Mesenchymal stem cell (in vitro differentiated cells and primary cell): ENCODE data around the gene TM4SF4.

Experiments
- DNase-seq: peaks from one replicate; pipeline ENCODE4 v3.0.0-alpha.2; 2013
- H2AFZ ChIP-seq: one replicate; pipeline ENCODE4 v1.6.1; 2013; ENCODE audit warnings: low read depth, mild to moderate bottlenecking, control low read depth, inconsistent platforms, low read length, moderate library complexity
- H2AK5ac ChIP-seq: 2 replicates; pipeline ENCODE4 v1.6.1; 2013; ENCODE audit warnings: low read length, moderate library complexity, mild to moderate bottlenecking, inconsistent platforms; ENCODE audit not compliant: severe bottlenecking
- H2BK120ac ChIP-seq: one replicate; pipeline ENCODE4 v1.6.1; 2013; ENCODE audit warnings: low read depth, mild to moderate bottlenecking, inconsistent platforms, low read length, moderate library complexity
- H2BK12ac ChIP-seq, 2 experiments: one replicate each; pipeline ENCODE4 v1.6.1; 2013; ENCODE audit warnings: inconsistent platforms in 2 of 2, low read length in 2 of 2, mild to moderate bottlenecking in 2 of 2, moderate library complexity in 2 of 2, control low read depth in 1 of 2
- H2BK15ac ChIP-seq: one replicate; pipeline ENCODE4 v1.6.1; 2013; ENCODE audit warnings: mild to moderate bottlenecking, low read depth, inconsistent platforms; ENCODE audit not compliant: poor library complexity, severe bottlenecking
- H2BK5ac ChIP-seq: 2 replicates; pipeline ENCODE4 v1.6.1; 2013; ENCODE audit warnings: low read depth, mild to moderate bottlenecking, low read length, control low read depth, inconsistent platforms; ENCODE audit not compliant: poor library complexity, severe bottlenecking
- H3K14ac ChIP-seq, 2 experiments: one replicate each; pipeline ENCODE4 v1.6.1; 2013; ENCODE audit warnings: inconsistent platforms in 2 of 2, low read length in 2 of 2, control low read depth in 1 of 2, mild to moderate bottlenecking in 1 of 2, moderate library complexity in 1 of 2
- H3K18ac ChIP-seq, 2 experiments: one replicate each; pipeline ENCODE4 v1.6.1; 2013; ENCODE audit warnings: inconsistent platforms in 2 of 2, low read length in 2 of 2, control low read depth in 1 of 2, low read depth in 1 of 2, mild to moderate bottlenecking in 1 of 2
- H3K23ac ChIP-seq, 2 experiments: one replicate each; pipeline ENCODE4 v1.6.1; 2013; ENCODE audit warnings: inconsistent platforms in 2 of 2, low read length in 2 of 2, mild to moderate bottlenecking in 2 of 2, moderate library complexity in 2 of 2, control low read depth in 1 of 2
- H3K27ac ChIP-seq: 2 replicates; pipeline ENCODE4 v1.5.1; 2013; ENCODE audit warnings: mild to moderate bottlenecking, moderate library complexity, low read length, control low read depth, inconsistent platforms; ENCODE audit not compliant: poor library complexity, severe bottlenecking
- H3K27me3 ChIP-seq, 2 experiments: 2 replicates each; pipeline versions ENCODE4 v1.6.1 to v1.7.0; 2013; ENCODE audit warnings: low read length in 2 of 2, mild to moderate bottlenecking in 2 of 2, moderate library complexity in 2 of 2, control low read depth in 1 of 2, inconsistent platforms in 1 of 2; ENCODE audit not compliant: control insufficient read depth in 1 of 2, insufficient read depth in 1 of 2
- H3K36me3 ChIP-seq, 2 experiments: 2 replicates each; pipeline versions ENCODE4 v1.6.1 to v1.7.0; 2013; ENCODE audit warnings: low read length in 2 of 2, control low read depth in 1 of 2, inconsistent platforms in 1 of 2, low read depth in 1 of 2, mild to moderate bottlenecking in 1 of 2; ENCODE audit not compliant: insufficient read depth in 2 of 2, control insufficient read depth in 1 of 2
- H3K4ac ChIP-seq, 2 experiments: one replicate each; pipeline ENCODE4 v1.6.1; 2013; ENCODE audit warnings: inconsistent platforms in 2 of 2, low read length in 2 of 2, mild to moderate bottlenecking in 2 of 2, moderate library complexity in 2 of 2, control low read depth in 1 of 2, low read depth in 1 of 2
- H3K4me1 ChIP-seq: 2 replicates; pipeline ENCODE4 v1.6.1; 2013; ENCODE audit warnings: low read depth, low read length, control low read depth; ENCODE audit not compliant: control insufficient read depth, insufficient read depth
- H3K4me2 ChIP-seq: 2 replicates; pipeline ENCODE4 v1.6.1; 2013; ENCODE audit warnings: low read length, mild to moderate bottlenecking, inconsistent platforms; ENCODE audit not compliant: poor library complexity, severe bottlenecking
- H3K4me3 ChIP-seq, 2 experiments: 2 replicates each; pipeline versions ENCODE4 v1.5.1 to v1.7.0; 2013; ENCODE audit warnings: low read length in 2 of 2, mild to moderate bottlenecking in 2 of 2, control low read depth in 1 of 2, low read depth in 1 of 2; ENCODE audit not compliant: insufficient read depth in 1 of 2
- H3K79me1 ChIP-seq: replicated peaks from 2 replicates; pipeline ENCODE4 v1.6.1; 2013; ENCODE audit warnings: mild to moderate bottlenecking, control low read depth, low read length, inconsistent platforms; ENCODE audit not compliant: poor library complexity, severe bottlenecking
- H3K9ac ChIP-seq: 2 replicates; pipeline ENCODE4 v1.7.0; 2013; ENCODE audit warnings: mild to moderate bottlenecking, low read length, moderate library complexity
- H3K9me3 ChIP-seq: 2 replicates; pipeline ENCODE4 v1.7.0; 2013; ENCODE audit warnings: mild to moderate bottlenecking, low read length; ENCODE audit not compliant: control insufficient read depth
- H4K8ac ChIP-seq: one replicate; pipeline ENCODE4 v1.6.1; 2013; ENCODE audit warnings: inconsistent platforms, mild to moderate bottlenecking, low read length, moderate library complexity
- H4K91ac ChIP-seq: one replicate; pipeline ENCODE4 v1.6.1; 2013; ENCODE audit warnings: mild to moderate bottlenecking, low read length, inconsistent platforms
- WGBS: methylation state at CpG from one replicate; pipeline ENCODE4 v1.1.7; 2013; ENCODE audit warnings: mixed read lengths; 5-methylcytosine and 5-hydroxymethylcytosine counted together

The TM4SF4 gene

DNA sequence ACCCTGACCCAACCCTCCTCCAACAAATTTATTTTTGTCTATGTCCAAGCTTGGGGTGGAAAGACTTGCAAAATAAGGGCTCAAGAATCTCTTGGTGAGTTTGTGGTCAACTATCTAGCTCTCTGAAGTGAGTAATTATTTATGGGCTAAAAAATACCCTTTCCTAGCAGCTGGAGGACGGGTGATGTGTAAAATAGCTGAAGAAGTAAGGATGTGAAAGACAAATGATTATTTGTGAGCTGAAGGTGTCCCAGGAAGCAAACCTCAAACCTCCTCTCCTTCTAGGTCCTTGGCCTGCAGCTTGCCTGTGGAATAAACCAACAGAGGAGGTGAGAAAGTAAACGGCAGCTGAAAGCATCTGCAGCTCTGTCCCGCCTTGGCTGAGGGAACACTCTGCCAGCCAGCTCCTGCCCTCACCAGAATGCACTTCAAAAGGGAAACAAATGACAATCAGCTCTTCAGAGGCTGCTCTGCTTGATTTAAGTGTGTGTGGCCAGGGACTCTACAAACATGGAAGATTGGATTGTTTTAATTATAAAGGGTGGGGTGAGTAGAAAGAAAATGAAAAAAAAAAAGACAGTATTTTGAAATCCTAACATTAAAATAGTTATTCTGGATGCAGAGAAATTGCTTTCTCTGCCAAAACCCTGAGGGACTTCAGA, 60.3 kb downstream of the TM4SF4 start:
- H3K9ac ChIP-seq = peak overlapping the region; percentile 80
- no peak overlapping the region for H3K23ac ChIP-seq
- no peaks in the 10 kb centered on the region for H3K79me1 ChIP-seq
- H2BK120ac ChIP-seq = no peak overlapping the region
- no peaks in the 10 kb centered on the region for H3K27me3 ChIP-seq
- H3K18ac ChIP-seq = peak overlapping the region in 1 of 2 experiments; percentile 38
- no peak overlapping the region for H3K4me2 ChIP-seq
- H2AFZ ChIP-seq = no peak overlapping the region
- no peak overlapping the region for H2BK15ac ChIP-seq
- H2BK5ac ChIP-seq = no peak overlapping the region
- H3K14ac ChIP-seq = no peak overlapping the region
- DNase-seq = peak; percentile 82
- no peaks in the 10 kb centered on the region for H3K9me3 ChIP-seq
- H2AK5ac ChIP-seq = peak overlapping the region; percentile 3
- H3K36me3 ChIP-seq = peaks cover 7 to 36% of the 10 kb centered on the region in 2 experiments
- peak overlapping the region in 1 of 2 experiments; percentile 70 for H3K4ac ChIP-seq
- peak overlapping the region in 1 of 2 experiments; percentile 61 for H3K4me3 ChIP-seq
- H4K8ac ChIP-seq = peak overlapping the region; percentile 22
- WGBS = 0% methylated on average over 3 of the region's 3 CpGs
- no peak overlapping the region for H4K91ac ChIP-seq
- H3K27ac ChIP-seq = peak overlapping the region; percentile 81
- peak overlapping the region in 1 of 2 experiments; percentile 31 for H2BK12ac ChIP-seq
- H3K4me1 ChIP-seq = peaks cover 17% of the 10 kb centered on the region

GRCh38 chr3:149535333-149535685, 60.8 kb downstream of the TM4SF4 start:
- H2BK120ac ChIP-seq = no peak overlapping the region
- H4K91ac ChIP-seq = no peak overlapping the region
- H2BK5ac ChIP-seq = no peak overlapping the region
- H3K27me3 ChIP-seq = no peaks in the 10 kb centered on the region
- no peak overlapping the region for H2AFZ ChIP-seq
- no peaks in the 10 kb centered on the region for H3K79me1 ChIP-seq
- H3K4me1 ChIP-seq = peaks cover 17% of the 10 kb centered on the region
- DNase-seq = no peak
- H3K4me3 ChIP-seq = peak overlapping the region in 1 of 2 experiments; percentile 61
- H3K18ac ChIP-seq = no peak overlapping the region
- no peak overlapping the region for H2BK15ac ChIP-seq
- H3K14ac ChIP-seq = no peak overlapping the region
- H3K36me3 ChIP-seq = peaks cover 7 to 39% of the 10 kb centered on the region in 2 experiments
- H2AK5ac ChIP-seq = no peak overlapping the region
- no peak overlapping the region for H4K8ac ChIP-seq
- H3K23ac ChIP-seq = no peak overlapping the region
- no peak overlapping the region for H3K4ac ChIP-seq
- H3K4me2 ChIP-seq = no peak overlapping the region
- H2BK12ac ChIP-seq = no peak overlapping the region
- H3K9ac ChIP-seq = peak overlapping the region; percentile 80
- 73% methylated on average over 6 of the region's 8 CpGs for WGBS
- no peaks in the 10 kb centered on the region for H3K9me3 ChIP-seq
- peak overlapping the region; percentile 81 for H3K27ac ChIP-seq

- Histone ChIP-seq H2BK5ac (no peak overlapping the region), H3K4me1 (peaks cover 15% of the 10 kb centered on the region), H3K4me2 (peak overlapping the region; percentile 63), H3K23ac (no peak overlapping the region), H3K9me3 (no peaks in the 10 kb centered on the region), H3K4ac (no peak overlapping the region), H2BK120ac (no peak overlapping the region), H4K91ac (no peak overlapping the region), H3K27me3 (no peaks in the 10 kb centered on the region), H3K27ac (peak overlapping the region; percentile 89), H2AFZ (no peak overlapping the region), H3K18ac (no peak overlapping the region), H2BK15ac (no peak overlapping the region), H3K4me3 (peak overlapping the region in 1 of 2 experiments; percentile 38), H3K79me1 (no peaks in the 10 kb centered on the region), H4K8ac (no peak overlapping the region), H2BK12ac (peak overlapping the region; percentile 24 to 45), H3K14ac (no peak overlapping the region), H3K9ac (peak overlapping the region; percentile 80), H2AK5ac (no peak overlapping the region), H3K36me3 (peaks cover 4 to 49% of the 10 kb centered on the region in 2 experiments)
- peak; percentile 66 for DNase-seq
- WGBS = 11% methylated on average over 6 of the region's 11 CpGs
Observed at GRCh38 chr3:149536429-149536828, 61.9 kb downstream of the TM4SF4 start.

GRCh38 chr3:149538371-149538770, 63.9 kb downstream of the TM4SF4 start:
- peak overlapping the region; percentile 3 for H3K27ac ChIP-seq
- peaks cover 0 to 52% of the 10 kb centered on the region in 2 experiments for H3K36me3 ChIP-seq
- no peak overlapping the region for H3K4ac ChIP-seq
- H3K4me3 ChIP-seq = no peak overlapping the region
- no peak overlapping the region for H3K18ac ChIP-seq
- no peak overlapping the region for H3K23ac ChIP-seq
- DNase-seq = no peak
- no peak overlapping the region for H2BK5ac ChIP-seq
- H4K91ac ChIP-seq = no peak overlapping the region
- H3K9ac ChIP-seq = no peak overlapping the region
- no peak overlapping the region for H2AFZ ChIP-seq
- no peak overlapping the region for H3K14ac ChIP-seq
- H2BK15ac ChIP-seq = no peak overlapping the region
- no peaks in the 10 kb centered on the region for H3K9me3 ChIP-seq
- H3K4me2 ChIP-seq = no peak overlapping the region
- no peak overlapping the region for H2AK5ac ChIP-seq
- no peaks in the 10 kb centered on the region for H3K79me1 ChIP-seq
- no peak overlapping the region for H2BK12ac ChIP-seq
- no peak overlapping the region for H4K8ac ChIP-seq
- H2BK120ac ChIP-seq = no peak overlapping the region
- peaks cover 14% of the 10 kb centered on the region for H3K4me1 ChIP-seq
- H3K27me3 ChIP-seq = no peaks in the 10 kb centered on the region
- 33% methylated on average over 1 of the region's 1 CpG for WGBS
